Panc1 (cell line): ENCODE results near the gene SNX1.

Source experiments
- CTCF ChIP-seq: fragments of 450-650 bp; IDR thresholded peaks from 2 replicates; pipeline ENCODE4 v1.5.1; 2017; ENCODE audit warnings: mild to moderate bottlenecking
- POLR2AphosphoS5 ChIP-seq: IDR thresholded peaks from 2 replicates; pipeline ENCODE4 v1.6.1; 2012; ENCODE audit warnings: mild to moderate bottlenecking, low read depth, low read length, moderate library complexity
- REST ChIP-seq, 2 experiments: IDR thresholded peaks; 2 replicates each; pipeline ENCODE4 v1.6.1; 2011 to 2012; ENCODE audit warnings: low read depth in 2 of 2, control low read depth in 1 of 2, low read length in 1 of 2, mild to moderate bottlenecking in 1 of 2, moderate library complexity in 1 of 2; ENCODE audit not compliant: insufficient read depth in 1 of 2
- SIN3A ChIP-seq: IDR thresholded peaks from 2 replicates; pipeline ENCODE4 v1.6.1; 2012; ENCODE audit warnings: low read depth, mild to moderate bottlenecking, low read length, moderate library complexity, borderline replicate concordance; ENCODE audit not compliant: insufficient read depth
- TCF7L2 ChIP-seq: IDR thresholded peaks from 2 replicates; pipeline ENCODE4 v1.6.1; 2011; ENCODE audit warnings: mild to moderate bottlenecking, low read depth, low read length, inconsistent platforms

- no peak for TF ChIP-seq CTCF
- no peak for TF ChIP-seq TCF7L2
- TF ChIP-seq POLR2AphosphoS5, result no peak
- TF ChIP-seq SIN3A, result no peak
- no peak for TF ChIP-seq REST (IDR thresholded peaks at IDR 0.05; ENCODE audit: insufficient read depth in 1 of 2, low read depth in 2 of 2, low read length in 1 of 2)
Observed at GRCh38 chr15:64052925-64053491, 42.8 kb upstream of the SNX1 start.
